CD14-positive monocyte (primary cell): Measurements from ENCODE around the gene CNOT6. TPM values are rescaled to one million over a fixed set of nuclear protein-coding genes. Genes with fewer than 3 reads are reported as not detected.

Source experiments
- DNase-seq, 3 donors: peaks; one replicate each; pipeline ENCODE4 v3.0.0-alpha.2; 2011 to 2022
- H2AFZ ChIP-seq: 2 replicates; pipeline ENCODE4 v1.6.0; 2012; ENCODE audit warnings: mild to moderate bottlenecking, low read depth, low read length, inconsistent platforms; ENCODE audit not compliant: insufficient read depth, poor library complexity, severe bottlenecking
- H3K27ac ChIP-seq, 2 donors: 1 replicate in 1 of 2; 2 replicates in 1 of 2; pipeline ENCODE4 v1.5.1; 2012 to 2013; ENCODE audit warnings: low read length in 2 of 2, control low read depth in 1 of 2, inconsistent platforms in 1 of 2, low read depth in 1 of 2, mild to moderate bottlenecking in 1 of 2
- H3K27me3 ChIP-seq, 2 donors: one replicate each; pipeline versions ENCODE4 v1.6.0 to v1.6.1; 2011 to 2013; ENCODE audit warnings: low read length in 2 of 2; ENCODE audit not compliant: control insufficient read depth in 2 of 2, insufficient read depth in 2 of 2
- H3K36me3 ChIP-seq, 2 donors: replicated peaks in 1 of 2; 1 replicate in 1 of 2; 2 replicates in 1 of 2; pipeline versions ENCODE4 v1.5.1 to v1.6.1; 2012 to 2013; ENCODE audit warnings: low read length in 2 of 2, control low read depth in 1 of 2, inconsistent platforms in 1 of 2, mild to moderate bottlenecking in 1 of 2; ENCODE audit not compliant: insufficient read depth in 2 of 2, control insufficient read depth in 1 of 2
- H3K4me1 ChIP-seq, 2 donors: 1 replicate in 1 of 2; 2 replicates in 1 of 2; pipeline versions ENCODE4 v1.5.1 to v1.6.1; 2012 to 2013; ENCODE audit warnings: low read length in 2 of 2, control low read depth in 1 of 2, inconsistent platforms in 1 of 2, mild to moderate bottlenecking in 1 of 2, moderate library complexity in 1 of 2; ENCODE audit not compliant: insufficient read depth in 2 of 2, control insufficient read depth in 1 of 2
- H3K4me2 ChIP-seq: replicated peaks from 2 replicates; pipeline ENCODE3; 2012; ENCODE audit warnings: low read length, moderate library complexity, mild to moderate bottlenecking; ENCODE audit not compliant: poor library complexity, severe bottlenecking; ENCODE audit errors: extremely low read depth
- H3K4me3 ChIP-seq, 3 experiments: fragments of 200-600 bp in 1 of 3; sonication (generic) in 1 of 3; replicated peaks in 1 of 3; 1 replicate in 2 of 3; 2 replicates in 1 of 3; pipeline ENCODE4 v1.5.1; 2011 to 2013; ENCODE audit warnings: low read length in 3 of 3, mild to moderate bottlenecking in 3 of 3, control low read depth in 2 of 3, low read depth in 2 of 3, inconsistent platforms in 1 of 3, moderate library complexity in 1 of 3
- H3K79me2 ChIP-seq: 2 replicates; pipeline ENCODE4 v1.6.0; 2012; ENCODE audit warnings: mild to moderate bottlenecking, control low read depth, inconsistent platforms, low read length, moderate library complexity; ENCODE audit not compliant: insufficient read depth
- H3K9ac ChIP-seq: 2 replicates; pipeline ENCODE4 v1.6.0; 2017; ENCODE audit warnings: low read length, mild to moderate bottlenecking; ENCODE audit not compliant: insufficient read depth, poor library complexity, severe bottlenecking
- H3K9me3 ChIP-seq, 2 donors: replicated peaks in 1 of 2; 1 replicate in 1 of 2; 2 replicates in 1 of 2; pipeline versions ENCODE4 v1.5.1 to v1.6.1; 2012 to 2013; ENCODE audit warnings: low read length in 2 of 2, control low read depth in 1 of 2; ENCODE audit not compliant: control insufficient read depth in 1 of 2, insufficient read depth in 1 of 2
- H4K20me1 ChIP-seq: 2 replicates; pipeline ENCODE4 v1.6.0; 2012; ENCODE audit warnings: mild to moderate bottlenecking, low read length, control low read depth, moderate library complexity; ENCODE audit not compliant: insufficient read depth
- H3K27ac Mint-ChIP-seq, 7 donors: one replicate each; pipeline ENCODE4 v1.8.0; 2020; ENCODE audit warnings: mild to moderate bottlenecking in 7 of 7, mixed read lengths in 7 of 7, moderate library complexity in 6 of 7, inconsistent platforms in 2 of 7
- H3K27me3 Mint-ChIP-seq, 3 donors: one replicate each; pipeline ENCODE4 v1.8.0; 2021 to 2022; ENCODE audit warnings: low read depth in 3 of 3, mild to moderate bottlenecking in 3 of 3, mixed read lengths in 3 of 3, moderate library complexity in 3 of 3, inconsistent platforms in 1 of 3
- H3K36me3 Mint-ChIP-seq, 2 donors: one replicate each; pipeline ENCODE4 v1.8.0; 2020; ENCODE audit warnings: mixed read lengths in 2 of 2, inconsistent platforms in 1 of 2, mild to moderate bottlenecking in 1 of 2
- H3K4me1 Mint-ChIP-seq: one replicate; pipeline ENCODE4 v1.8.0; 2020; ENCODE audit warnings: mild to moderate bottlenecking, mixed read lengths
- H3K4me3 Mint-ChIP-seq, 2 donors: one replicate each; pipeline ENCODE4 v1.8.0; 2020; ENCODE audit warnings: mild to moderate bottlenecking in 2 of 2, mixed read lengths in 2 of 2, moderate library complexity in 1 of 2
- H3K9me3 Mint-ChIP-seq, 7 donors: one replicate each; pipeline ENCODE4 v1.8.0; 2020 to 2022; ENCODE audit warnings: mixed read lengths in 7 of 7, mild to moderate bottlenecking in 6 of 7, moderate library complexity in 6 of 7, inconsistent platforms in 2 of 7
- WGBS: methylation state at CpG from one replicate; pipeline ENCODE4 v1.1.5; 2013; ENCODE audit warnings: missing lambda C conversion rate; ENCODE audit not compliant: insufficient coverage; 5-methylcytosine and 5-hydroxymethylcytosine counted together
- intact Hi-C, 2 donors: fragments of 100-400 bp; cut with micrococcal nuclease; formaldehyde crosslinking; loops; one replicate each; pipeline versions ENCODE4 v1.15.0 to v1.15.1; 2023
- polyA plus RNA-seq, 3 donors: library from polyadenylated mRNA; depleted of rRNA in 1 of 3; unstranded in 2 of 3; stranded (reverse) in 1 of 3; fragments of 300-500 nt in 2 of 3; fragments of >200 nt in 1 of 3; fragmentation: Illumina TruSeq in 2 of 3; gene quantifications; 1 replicate in 2 of 3; 2 replicates in 1 of 3; pipeline ENCODE4 v1.2.3, GENCODE V29; 2012 to 2021
- TF ChIP-seq, protein P1 (sequence below): fragments of 200-600 bp; IDR thresholded peaks from one replicate; pipeline ENCODE4 v1.8.0; 2022; ENCODE audit warnings: antibody characterized with exemption, mild to moderate bottlenecking

CNOT6 gene
- polyA plus RNA-seq, 3 donors, result 4.8 to 9.5 (median 7.7) TPM

- H3K9me3 ChIP-seq, result no peaks in the 10 kb centered on the region
- H3K27me3 ChIP-seq, result no peaks in the 10 kb centered on the region
- peaks cover 24 to 99% of the 10 kb centered on the region in 2 donors for H3K36me3 ChIP-seq
- H3K9me3 Mint-ChIP-seq, result no peaks in the 10 kb centered on the region
- peaks cover 71 to 83% of the 10 kb centered on the region in 2 donors for H3K36me3 Mint-ChIP-seq
- no peak overlapping the region for H2AFZ ChIP-seq
- no peaks in the 10 kb centered on the region for H3K4me1 ChIP-seq
- H3K27me3 Mint-ChIP-seq, result no peaks in the 10 kb centered on the region
- peaks cover 9% of the 10 kb centered on the region for H3K79me2 ChIP-seq
- H3K4me1 Mint-ChIP-seq, result no peaks in the 10 kb centered on the region
- DNase-seq, result no peak
- H3K4me3 Mint-ChIP-seq, result no peak overlapping the region
- H3K4me3 ChIP-seq, result no peak overlapping the region
- H3K4me2 ChIP-seq, result no peak overlapping the region
- WGBS, result 96% methylated on average over 3 of the region's 7 CpGs
- no peak overlapping the region for H3K27ac ChIP-seq
- H3K9ac ChIP-seq, result no peak overlapping the region
- no peak overlapping the region for H3K27ac Mint-ChIP-seq
- TF ChIP-seq, protein P1, sequence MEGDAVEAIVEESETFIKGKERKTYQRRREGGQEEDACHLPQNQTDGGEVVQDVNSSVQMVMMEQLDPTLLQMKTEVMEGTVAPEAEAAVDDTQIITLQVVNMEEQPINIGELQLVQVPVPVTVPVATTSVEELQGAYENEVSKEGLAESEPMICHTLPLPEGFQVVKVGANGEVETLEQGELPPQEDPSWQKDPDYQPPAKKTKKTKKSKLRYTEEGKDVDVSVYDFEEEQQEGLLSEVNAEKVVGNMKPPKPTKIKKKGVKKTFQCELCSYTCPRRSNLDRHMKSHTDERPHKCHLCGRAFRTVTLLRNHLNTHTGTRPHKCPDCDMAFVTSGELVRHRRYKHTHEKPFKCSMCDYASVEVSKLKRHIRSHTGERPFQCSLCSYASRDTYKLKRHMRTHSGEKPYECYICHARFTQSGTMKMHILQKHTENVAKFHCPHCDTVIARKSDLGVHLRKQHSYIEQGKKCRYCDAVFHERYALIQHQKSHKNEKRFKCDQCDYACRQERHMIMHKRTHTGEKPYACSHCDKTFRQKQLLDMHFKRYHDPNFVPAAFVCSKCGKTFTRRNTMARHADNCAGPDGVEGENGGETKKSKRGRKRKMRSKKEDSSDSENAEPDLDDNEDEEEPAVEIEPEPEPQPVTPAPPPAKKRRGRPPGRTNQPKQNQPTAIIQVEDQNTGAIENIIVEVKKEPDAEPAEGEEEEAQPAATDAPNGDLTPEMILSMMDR, result no peak
- H4K20me1 ChIP-seq, result peaks cover 18% of the 10 kb centered on the region
- intact Hi-C loops, result no loop called here
These were observed 61.2 kb downstream of the CNOT6 start for GRCh38 chr5:180555168-180555921.

DNA sequence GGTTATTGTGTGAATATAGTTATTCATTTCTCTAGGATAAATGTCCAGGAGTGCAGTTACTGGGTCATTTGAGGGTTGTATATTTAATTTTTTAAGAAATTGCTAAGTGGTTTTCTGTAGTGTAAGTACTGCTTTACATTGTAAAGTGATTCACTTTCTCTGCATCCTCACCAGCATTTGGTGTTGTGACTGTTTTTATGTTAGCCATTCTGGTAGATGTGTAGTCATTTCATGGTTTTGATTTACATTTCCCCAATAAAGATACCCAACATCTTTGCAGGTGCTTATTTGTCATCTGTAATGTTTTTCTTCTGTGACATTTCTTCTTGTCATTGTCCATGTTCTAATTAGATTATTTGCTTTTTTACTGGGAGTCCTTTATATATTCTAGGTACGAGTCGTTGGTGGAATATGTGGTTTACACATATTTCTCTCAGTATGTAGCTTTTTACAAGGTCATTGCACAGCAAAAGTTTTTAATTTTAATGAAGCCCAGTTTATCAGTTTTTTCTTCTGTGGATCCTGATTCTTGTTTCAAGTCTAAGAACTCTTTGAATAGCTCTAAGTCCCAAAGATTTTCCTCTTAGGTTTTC lies 63.1 kb downstream of the CNOT6 start:
- no peaks in the 10 kb centered on the region for H3K9me3 Mint-ChIP-seq

More for the DNA sequence above, 63.1 kb downstream of the CNOT6 start:
- H3K27me3 Mint-ChIP-seq, result no peaks in the 10 kb centered on the region
- H3K79me2 ChIP-seq, result peaks cover 12% of the 10 kb centered on the region
- H3K4me1 ChIP-seq, result no peaks in the 10 kb centered on the region
- H2AFZ ChIP-seq, result no peak overlapping the region
- H3K27ac Mint-ChIP-seq, result no peak overlapping the region
- H3K4me3 Mint-ChIP-seq, result no peak overlapping the region
- H4K20me1 ChIP-seq, result peaks cover 28% of the 10 kb centered on the region
- peaks cover 70 to 82% of the 10 kb centered on the region in 2 donors for H3K36me3 Mint-ChIP-seq
- H3K4me2 ChIP-seq, result no peak overlapping the region
- TF ChIP-seq, protein P1, result no peak
- no peak overlapping the region for H3K4me3 ChIP-seq
- intact Hi-C loops, result no loop called here
- no peak overlapping the region for H3K27ac ChIP-seq
- no peaks in the 10 kb centered on the region for H3K9me3 ChIP-seq
- WGBS, result no CpG with 5 or more reads among the region's 2 CpGs
- no peaks in the 10 kb centered on the region for H3K27me3 ChIP-seq
- H3K4me1 Mint-ChIP-seq, result no peaks in the 10 kb centered on the region
- H3K9ac ChIP-seq, result no peak overlapping the region
- no peak for DNase-seq
- peaks cover 24 to 99% of the 10 kb centered on the region in 2 donors for H3K36me3 ChIP-seq
